Ovary (tissue), 9 donors: Measurements from ENCODE around the gene GRAMD4. TPM values are rescaled to one million over a fixed set of nuclear protein-coding genes. Genes with fewer than 3 reads are reported as not detected.

Experiments
- DNase-seq, 5 donors: peaks; one replicate each; pipeline ENCODE4 v3.0.0-alpha.2; 2019 to 2020
- H3K27ac ChIP-seq, 2 donors: fragments of 200-600 bp; one replicate each; pipeline versions ENCODE4 v1.5.1 to v1.8.0; 2019 to 2022
- H3K27me3 ChIP-seq: fragments of 200-600 bp; one replicate; pipeline ENCODE4 v1.8.0; 2022
- H3K36me3 ChIP-seq: fragments of 200-600 bp; sonication (generic); one replicate; pipeline ENCODE4 v1.5.1; 2019
- H3K4me1 ChIP-seq: one replicate; pipeline ENCODE4 v1.8.1; 2013; ENCODE audit warnings: mild to moderate bottlenecking, moderate library complexity; ENCODE audit not compliant: insufficient read depth
- H3K4me3 ChIP-seq: fragments of 200-600 bp; sonication (generic); one replicate; pipeline ENCODE4 v1.5.1; 2017
- H3K9me3 ChIP-seq, 2 donors: fragments of 200-600 bp in 1 of 2; sonication (generic) in 1 of 2; one replicate each; pipeline versions ENCODE4 v1.5.1 to v1.8.1; 2013 to 2019; ENCODE audit warnings: mild to moderate bottlenecking in 1 of 2, moderate library complexity in 1 of 2
- EP300 ChIP-seq: sonication (generic); formaldehyde crosslinking; IDR thresholded peaks from one replicate; pipeline ENCODE4 v1.6.1; 2017; ENCODE audit warnings: antibody characterized with exemption
- POLR2A ChIP-seq: fragments of 450-650 bp; IDR thresholded peaks from one replicate; pipeline ENCODE4 v1.6.1; 2017; ENCODE audit warnings: antibody characterized with exemption, mild to moderate bottlenecking, moderate library complexity
- WGBS, 3 donors: extraction: QIAGEN DNeasy Blood & Tissue Kit in 1 of 3; methylation state at CpG; one replicate each; pipeline versions ENCODE4 v1.1.5 to v1.1.7; 2013 to 2017; 5-methylcytosine and 5-hydroxymethylcytosine counted together
- intact Hi-C, 4 donors: fragments of 100-400 bp; cut with DNase I; formaldehyde crosslinking; loops; one replicate each; pipeline versions ENCODE4 v1.11.0 to v1.15.1; 2022 to 2023
- polyA plus RNA-seq, 2 donors: library from polyadenylated mRNA; stranded (reverse); fragments of 200-250 nt in 1 of 2; fragments of 350-450 nt in 1 of 2; fragmentation: Illumina TruSeq in 1 of 2; extraction: RNeasy Lipid Tissue Mini Kit (QIAGEN cat#74804) in 1 of 2; gene quantifications; one replicate each; pipeline ENCODE4 v1.2.3, GENCODE V29; 2013 to 2014
- total RNA-seq, 7 donors: library from RNA; depleted of rRNA in 2 of 7; stranded (reverse); fragments of >200 nt in 2 of 7; fragmentation: NEBNext Ultra II Directional in 3 of 7; extraction: Animal tissue kit (Norgen Biotek cat#: 25700) in 3 of 7; gene quantifications; one replicate each; pipeline versions ENCODE4 v1.1.0 to v1.2.4, GENCODE V29; 2016 to 2023
- TF ChIP-seq, protein P1 (sequence below), 3 donors: fragments of 450-650 bp in 2 of 3; fragments of 200-600 bp in 1 of 3; IDR thresholded peaks; one replicate each; pipeline versions ENCODE4 v1.5.1 to v1.8.0; 2016 to 2022; ENCODE audit warnings: antibody characterized with exemption in 3 of 3, mild to moderate bottlenecking in 1 of 3
- donor health status: DM: no; HTN: no; CAD: no; lungs with moderate emphysema.
- donor health status: DM: no; HTN: no; CAD: no.
- donor health status: Bipolar disorder and iron deficiency.
- donor health status: DM: yes; HTN: yes; CAD: no.
- donor health status: DM: no; HTN: no; CAD: no.
- donor health status: DM: yes; HTN: yes; CAD: no.

The GRAMD4 gene
- total and polyA plus RNA-seq, 9 donors: 6.2 to 40.4 (median 27.8) TPM

DNA sequence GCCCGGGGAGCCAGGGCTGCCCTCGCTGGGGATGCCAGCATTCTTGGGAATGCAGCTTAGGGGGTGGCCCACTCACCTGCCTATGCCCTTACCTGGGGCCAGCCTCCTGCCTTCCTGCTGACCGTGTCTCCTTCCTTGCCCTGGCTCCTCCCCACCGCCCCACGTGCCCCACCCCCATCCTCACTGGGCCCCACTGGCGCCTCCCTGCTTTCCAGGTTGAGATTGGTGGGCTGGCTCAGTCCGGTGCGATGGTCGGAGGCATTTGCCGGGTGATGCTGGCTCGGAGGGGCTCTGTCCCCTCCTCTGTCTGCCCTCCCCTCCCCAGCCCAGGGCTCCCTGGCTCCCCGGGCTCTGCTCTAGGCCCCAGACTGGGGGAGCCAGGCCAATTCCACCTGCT lies 34.1 kb upstream of the GRAMD4 start:
- Histone ChIP-seq H3K27ac (no peak overlapping the region), H3K36me3 (no peaks in the 10 kb centered on the region), H3K27me3 (no peaks in the 10 kb centered on the region), H3K4me1 (peaks cover 2% of the 10 kb centered on the region), H3K9me3 (no peaks in the 10 kb centered on the region), H3K4me3 (no peak overlapping the region)
- 79 to 86% (median 83%) methylated on average over 8 to 12 of the region's 12 CpGs for WGBS, 3 donors
- intact Hi-C loops: no loop called here
- no peak for TF ChIP-seq EP300
- TF ChIP-seq, protein P1, sequence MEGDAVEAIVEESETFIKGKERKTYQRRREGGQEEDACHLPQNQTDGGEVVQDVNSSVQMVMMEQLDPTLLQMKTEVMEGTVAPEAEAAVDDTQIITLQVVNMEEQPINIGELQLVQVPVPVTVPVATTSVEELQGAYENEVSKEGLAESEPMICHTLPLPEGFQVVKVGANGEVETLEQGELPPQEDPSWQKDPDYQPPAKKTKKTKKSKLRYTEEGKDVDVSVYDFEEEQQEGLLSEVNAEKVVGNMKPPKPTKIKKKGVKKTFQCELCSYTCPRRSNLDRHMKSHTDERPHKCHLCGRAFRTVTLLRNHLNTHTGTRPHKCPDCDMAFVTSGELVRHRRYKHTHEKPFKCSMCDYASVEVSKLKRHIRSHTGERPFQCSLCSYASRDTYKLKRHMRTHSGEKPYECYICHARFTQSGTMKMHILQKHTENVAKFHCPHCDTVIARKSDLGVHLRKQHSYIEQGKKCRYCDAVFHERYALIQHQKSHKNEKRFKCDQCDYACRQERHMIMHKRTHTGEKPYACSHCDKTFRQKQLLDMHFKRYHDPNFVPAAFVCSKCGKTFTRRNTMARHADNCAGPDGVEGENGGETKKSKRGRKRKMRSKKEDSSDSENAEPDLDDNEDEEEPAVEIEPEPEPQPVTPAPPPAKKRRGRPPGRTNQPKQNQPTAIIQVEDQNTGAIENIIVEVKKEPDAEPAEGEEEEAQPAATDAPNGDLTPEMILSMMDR (IDR thresholded peaks at IDR 0.05): no peak
- no peak for TF ChIP-seq POLR2A
- DNase-seq: peak in 1 of 5 donors; percentile 15

DNA sequence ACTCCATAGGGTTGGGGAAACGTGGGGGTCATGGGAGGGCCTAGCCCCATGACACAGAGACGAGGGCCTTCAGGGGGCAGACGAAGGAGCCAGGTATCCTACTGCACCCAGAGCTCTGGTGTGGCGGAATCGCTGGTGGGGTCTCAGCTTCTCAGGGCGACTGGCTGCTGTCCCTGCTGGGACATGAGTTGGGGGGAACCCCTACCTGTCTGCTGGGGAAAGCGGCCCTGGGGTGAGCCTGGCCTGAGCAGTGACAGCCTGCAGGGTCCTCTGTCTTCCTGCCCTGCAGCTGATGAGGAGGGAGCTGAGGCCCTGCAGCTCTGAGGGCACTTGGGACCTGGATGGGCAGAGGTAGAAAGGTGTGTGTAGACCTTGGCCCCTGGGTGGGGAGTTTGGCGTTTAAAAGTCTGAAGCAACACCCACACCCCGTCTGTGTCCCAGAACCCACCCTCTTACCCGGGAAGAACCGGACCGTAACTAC lies 33.6 kb upstream of the GRAMD4 start:
- peak in 1 of 5 donors; percentile 13 for DNase-seq
- no peak overlapping the region for H3K4me3 ChIP-seq
- H3K9me3 ChIP-seq: no peaks in the 10 kb centered on the region
- H3K27me3 ChIP-seq: no peaks in the 10 kb centered on the region
- H3K36me3 ChIP-seq: no peaks in the 10 kb centered on the region
- no peak overlapping the region for H3K27ac ChIP-seq
- H3K4me1 ChIP-seq: peaks cover 2% of the 10 kb centered on the region
- intact Hi-C loops: no loop called here
- TF ChIP-seq EP300: no peak
- TF ChIP-seq, protein P1 (IDR thresholded peaks at IDR 0.05): no peak
- no peak for TF ChIP-seq POLR2A
- WGBS, 3 donors: 86 to 90% (median 86%) methylated on average over 12 of the region's 12 CpGs

DNA sequence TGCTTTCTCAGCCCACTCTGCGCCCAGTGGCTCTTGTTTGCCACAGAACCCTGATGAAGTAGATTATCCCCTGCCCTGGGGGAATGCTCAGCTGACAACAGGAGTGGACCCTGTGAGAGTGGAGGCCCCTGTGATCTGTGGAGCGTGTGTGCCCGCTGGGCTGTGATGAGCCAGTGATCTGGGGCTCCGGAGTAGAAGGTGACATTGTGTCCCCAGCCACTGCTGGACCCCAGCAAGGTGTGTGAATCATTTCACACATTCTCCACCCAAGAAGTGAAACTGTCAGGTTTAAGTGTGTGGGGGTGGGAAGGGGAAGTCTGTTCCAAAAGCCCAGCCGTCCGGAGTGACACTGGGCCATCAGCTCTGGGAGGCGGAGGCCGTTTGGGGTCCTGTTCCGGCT lies 33.1 kb upstream of the GRAMD4 start:
- H3K4me1 ChIP-seq: peaks cover 4% of the 10 kb centered on the region

DNA sequence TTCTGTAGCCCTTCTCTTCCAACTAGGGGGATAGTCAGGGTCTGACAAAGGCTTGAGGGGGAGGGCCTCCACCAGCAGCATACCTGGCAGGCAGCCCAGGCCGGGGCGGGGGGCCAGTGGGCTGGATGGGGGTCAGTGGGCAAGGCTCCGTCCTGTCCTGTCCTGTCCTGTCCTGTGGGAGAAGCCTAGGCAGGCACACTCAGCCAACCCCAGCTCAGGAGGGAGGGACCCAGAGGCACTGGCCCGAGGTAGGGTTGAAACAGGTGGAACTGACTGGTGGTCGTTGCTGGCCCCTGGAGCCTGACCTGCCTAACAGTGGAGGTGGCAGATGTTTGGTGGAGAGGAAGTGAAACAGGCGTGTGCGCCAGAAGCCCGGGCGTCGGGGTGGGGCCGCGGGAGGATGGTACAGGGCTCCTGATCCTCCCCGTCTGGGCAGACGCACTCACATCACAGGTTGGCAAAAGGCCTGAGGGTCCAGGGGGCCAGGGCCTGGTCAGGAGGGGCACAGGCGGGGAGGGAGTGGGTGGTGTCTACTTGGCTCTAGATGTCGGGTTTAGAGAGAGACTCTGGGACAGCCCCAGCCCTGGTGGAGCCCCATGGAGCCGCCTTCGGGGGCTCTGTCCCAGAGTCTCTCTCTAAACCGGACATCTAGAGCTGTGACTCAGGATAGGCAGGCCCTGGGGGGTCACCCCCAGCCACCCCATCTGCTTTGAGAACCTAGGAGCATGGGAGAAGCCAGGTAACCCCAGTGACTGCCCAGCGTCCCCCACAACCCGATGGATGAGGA lies 32.5 kb upstream of the GRAMD4 start:
- no peak overlapping the region for H3K27ac ChIP-seq
- peaks cover 4% of the 10 kb centered on the region for H3K4me1 ChIP-seq
- no peaks in the 10 kb centered on the region for H3K9me3 ChIP-seq
- no peaks in the 10 kb centered on the region for H3K27me3 ChIP-seq
- DNase-seq: peak in 1 of 5 donors; percentile 36
- no peak for TF ChIP-seq POLR2A
- TF ChIP-seq, protein P1 (IDR thresholded peaks at IDR 0.05): no peak
- TF ChIP-seq EP300: no peak
- WGBS, 3 donors: 68 to 75% (median 70%) methylated on average over 19 to 21 of the region's 21 CpGs
- H3K4me3 ChIP-seq: no peak overlapping the region
- no peaks in the 10 kb centered on the region for H3K36me3 ChIP-seq
- intact Hi-C loops: no loop called here

More for the DNA sequence above, 33.1 kb upstream of the GRAMD4 start:
- Histone ChIP-seq H3K27ac (no peak overlapping the region), H3K27me3 (no peaks in the 10 kb centered on the region), H3K36me3 (no peaks in the 10 kb centered on the region), H3K4me3 (no peak overlapping the region), H3K9me3 (no peaks in the 10 kb centered on the region)
- DNase-seq: no peak
- intact Hi-C loops: no loop called here
- no peak for TF ChIP-seq EP300
- TF ChIP-seq, protein P1 (IDR thresholded peaks at IDR 0.05): no peak
- no peak for TF ChIP-seq POLR2A
- 73 to 81% (median 78%) methylated on average over 9 of the region's 9 CpGs for WGBS, 3 donors
